HFFc6 (cell line): ENCODE results near the gene BCAS3. TPM values are rescaled to one million over a fixed set of nuclear protein-coding genes. Genes with fewer than 3 reads are reported as not detected.
A peak's percentile ranks its signal among the peaks of the same experiment; 100 is the strongest.

Experiments used
- DNase-seq: peaks from one replicate; pipeline ENCODE4 v3.0.0-alpha.2; 2018
- H3K27ac Mint-ChIP-seq: 2 replicates; pipeline ENCODE4 v1.8.0; 2020; ENCODE audit warnings: mild to moderate bottlenecking, mixed read lengths
- H3K27me3 Mint-ChIP-seq: 2 replicates; pipeline ENCODE4 v1.8.0; 2021; ENCODE audit warnings: mild to moderate bottlenecking, moderate library complexity, mixed read lengths; ENCODE audit not compliant: insufficient read depth
- H3K36me3 Mint-ChIP-seq: 2 replicates; pipeline ENCODE4 v1.8.0; 2021; ENCODE audit warnings: low read depth, mixed read lengths
- H3K4me1 Mint-ChIP-seq: 2 replicates; pipeline ENCODE4 v1.8.0; 2020; ENCODE audit warnings: low read depth, mixed read lengths
- H3K4me3 Mint-ChIP-seq: 2 replicates; pipeline ENCODE4 v1.8.0; 2020; ENCODE audit warnings: mild to moderate bottlenecking, moderate library complexity, mixed read lengths
- H3K9me3 Mint-ChIP-seq: 2 replicates; pipeline ENCODE4 v1.8.0; 2020; ENCODE audit warnings: mild to moderate bottlenecking, mixed read lengths
- CTCF ChIP-seq: fragments of 200-600 bp; sonication (generic); IDR thresholded peaks from 2 replicates; pipeline ENCODE4 v1.5.0; 2021; ENCODE audit warnings: antibody characterized with exemption, mild to moderate bottlenecking
- total RNA-seq, 6 experiments: library from RNA; stranded (reverse); fragmentation: NEBNext Ultra II Directional; extraction: Animal tissue kit (Norgen Biotek cat#: 25700); gene quantifications; 2 replicates in 1 of 6; 3 replicates in 5 of 6; pipeline ENCODE4 v1.2.3, GENCODE V29; 2021

BCAS3 gene
- total RNA-seq, 6 experiments from 2014 or later: 9.8 to 13.8 (median 12.0) TPM

DNA sequence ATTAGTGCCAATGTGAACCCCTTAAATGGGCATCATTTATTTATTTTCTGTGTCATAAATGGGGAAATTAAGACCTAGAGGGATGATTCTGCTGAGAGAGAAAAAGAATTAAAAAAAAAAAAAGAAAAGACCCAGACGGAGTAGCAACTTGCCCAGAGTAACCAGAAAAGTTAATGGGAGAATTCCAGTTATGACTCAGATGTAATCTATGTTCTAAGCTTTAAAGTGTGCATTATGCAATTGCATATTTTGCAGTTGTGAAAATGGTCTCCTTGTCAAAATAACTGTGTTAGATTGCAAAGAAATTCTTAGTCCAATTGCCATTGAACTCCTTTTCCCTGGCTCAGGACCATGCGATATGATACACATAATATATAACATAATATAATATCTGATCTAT is 683.4 kb downstream of the BCAS3 start:
- Mint-ChIP-seq H3K27me3 (no peaks in the 10 kb centered on the region; the same call in 1 of the 2 replicates), H3K9me3 (no peaks in the 10 kb centered on the region), H3K4me1 (peaks cover 33% of the 10 kb centered on the region), H3K4me3 (no peak overlapping the region), H3K27ac (no peak overlapping the region), H3K36me3 (peaks cover 5% of the 10 kb centered on the region; the same call in 1 of the 2 replicates)
- TF ChIP-seq CTCF: no peak
- peak; percentile 68 for DNase-seq

DNA sequence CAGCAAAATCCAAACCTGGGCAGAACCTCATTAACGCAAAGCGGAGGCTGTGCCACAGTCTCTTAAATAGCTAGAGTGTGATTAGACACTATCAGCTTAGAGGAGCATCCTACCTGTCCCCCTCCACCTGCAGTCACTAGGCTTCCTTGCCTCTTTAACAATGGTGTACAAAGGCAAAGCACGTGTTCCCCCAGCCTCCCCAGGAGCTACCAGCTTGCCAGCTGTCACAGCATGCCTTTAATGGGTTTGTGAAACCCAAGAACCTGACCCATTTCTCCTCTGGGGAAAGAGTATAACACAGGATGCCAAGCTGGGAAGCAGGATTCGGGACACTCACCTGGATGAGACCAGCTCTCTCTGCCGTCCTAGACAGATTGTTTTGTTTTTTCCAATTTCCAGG is 684.7 kb downstream of the BCAS3 start:
- DNase-seq: no peak
- H3K27me3 Mint-ChIP-seq: no peaks in the 10 kb centered on the region; the same call in 1 of the 2 replicates
- no peak overlapping the region for H3K4me3 Mint-ChIP-seq
- peaks cover 24% of the 10 kb centered on the region for H3K4me1 Mint-ChIP-seq
- H3K9me3 Mint-ChIP-seq: no peaks in the 10 kb centered on the region
- TF ChIP-seq CTCF: no peak
- no peak overlapping the region for H3K27ac Mint-ChIP-seq
- peaks cover 5% of the 10 kb centered on the region; the same call in 1 of the 2 replicates for H3K36me3 Mint-ChIP-seq

GRCh38 chr17:61362852-61363600 is 685.4 kb downstream of the BCAS3 start:
- no peaks in the 10 kb centered on the region; the same call in 1 of the 2 replicates for H3K27me3 Mint-ChIP-seq
- H3K27ac Mint-ChIP-seq: no peak overlapping the region
- no peak for TF ChIP-seq CTCF
- no peak for DNase-seq
- H3K4me3 Mint-ChIP-seq: no peak overlapping the region
- peaks cover 5% of the 10 kb centered on the region; the same call in 1 of the 2 replicates for H3K36me3 Mint-ChIP-seq
- no peaks in the 10 kb centered on the region for H3K9me3 Mint-ChIP-seq
- peaks cover 24% of the 10 kb centered on the region for H3K4me1 Mint-ChIP-seq

DNA sequence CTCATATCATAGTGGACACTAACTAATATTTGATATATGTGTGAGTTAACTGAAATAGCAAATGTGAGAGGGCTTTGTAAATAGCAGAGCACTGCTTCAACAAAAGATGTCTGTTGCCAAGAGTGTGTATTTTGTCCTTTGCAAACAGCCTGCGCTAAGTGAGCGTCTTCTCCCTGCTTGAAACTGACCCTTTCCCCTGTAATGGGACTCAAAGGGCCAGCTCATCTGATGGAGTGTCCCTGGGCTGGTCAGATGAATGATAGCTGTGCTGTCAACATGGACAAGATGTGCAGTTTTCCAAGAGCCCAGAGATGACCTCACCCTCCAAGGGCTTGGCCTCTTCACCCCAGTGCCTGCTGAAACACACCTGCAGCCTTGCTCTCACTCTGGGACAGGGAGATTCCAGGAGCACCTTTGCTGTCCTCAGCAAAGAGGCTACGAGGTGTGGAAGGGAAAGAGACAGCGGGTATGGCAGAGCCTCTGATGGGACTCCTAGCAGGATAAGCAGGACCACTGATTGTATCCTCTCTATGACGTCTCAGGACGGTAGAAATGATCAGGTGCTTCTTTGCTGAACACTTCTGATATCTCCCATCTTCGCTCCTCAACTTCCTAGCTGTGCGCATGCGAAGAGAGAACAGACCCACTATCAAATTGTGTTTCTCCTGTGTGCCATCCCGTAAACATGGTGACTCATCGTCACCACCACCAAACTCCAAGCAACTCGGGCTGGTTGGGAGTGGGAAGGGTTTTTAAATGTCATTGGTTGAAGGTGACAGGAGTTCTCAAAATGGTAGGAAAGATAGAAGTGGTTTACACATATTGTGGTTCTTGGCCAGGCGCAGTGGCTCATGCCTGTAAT is 686.2 kb downstream of the BCAS3 start:
- H3K4me1 Mint-ChIP-seq: peaks cover 20% of the 10 kb centered on the region
- no peaks in the 10 kb centered on the region; the same call in 1 of the 2 replicates for H3K27me3 Mint-ChIP-seq
- H3K36me3 Mint-ChIP-seq: peaks cover 5% of the 10 kb centered on the region; the same call in 1 of the 2 replicates
- H3K4me3 Mint-ChIP-seq: no peak overlapping the region
- TF ChIP-seq CTCF: no peak
- DNase-seq: no peak
- no peaks in the 10 kb centered on the region for H3K9me3 Mint-ChIP-seq
- H3K27ac Mint-ChIP-seq: no peak overlapping the region

DNA sequence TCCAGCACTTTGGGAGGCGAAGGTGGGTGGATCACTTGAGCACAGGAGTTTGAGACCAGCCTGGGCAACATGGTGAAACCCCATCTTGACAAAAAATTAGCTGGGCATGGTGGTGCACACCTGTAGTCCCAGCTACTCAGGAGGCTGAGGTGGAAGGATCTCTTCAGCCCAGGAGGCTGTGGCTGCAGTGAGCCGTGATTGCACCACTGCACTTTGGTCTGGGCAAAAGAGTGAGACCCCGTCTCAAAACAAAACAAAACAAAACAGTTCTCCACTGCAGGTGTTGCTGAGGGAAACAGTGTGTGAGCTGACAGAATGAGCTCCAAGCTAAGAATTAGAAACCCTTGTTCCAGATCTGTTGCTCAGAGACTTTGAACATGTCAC is 686.8 kb downstream of the BCAS3 start:
- H3K9me3 Mint-ChIP-seq: no peaks in the 10 kb centered on the region
- no peak overlapping the region for H3K4me3 Mint-ChIP-seq
- H3K4me1 Mint-ChIP-seq: peaks cover 18% of the 10 kb centered on the region
- DNase-seq: no peak
- H3K27ac Mint-ChIP-seq: no peak overlapping the region
- peaks cover 5% of the 10 kb centered on the region; the same call in 1 of the 2 replicates for H3K36me3 Mint-ChIP-seq
- H3K27me3 Mint-ChIP-seq: no peaks in the 10 kb centered on the region; the same call in 1 of the 2 replicates
- TF ChIP-seq CTCF: no peak
